ENCODE measurements around the gene MYOD1.

Gene MYOD1

GRCh38 chr11:17703951-17704350 lies 15.4 kb upstream of the MYOD1 start:
- no peak for DNase-seq

DNA sequence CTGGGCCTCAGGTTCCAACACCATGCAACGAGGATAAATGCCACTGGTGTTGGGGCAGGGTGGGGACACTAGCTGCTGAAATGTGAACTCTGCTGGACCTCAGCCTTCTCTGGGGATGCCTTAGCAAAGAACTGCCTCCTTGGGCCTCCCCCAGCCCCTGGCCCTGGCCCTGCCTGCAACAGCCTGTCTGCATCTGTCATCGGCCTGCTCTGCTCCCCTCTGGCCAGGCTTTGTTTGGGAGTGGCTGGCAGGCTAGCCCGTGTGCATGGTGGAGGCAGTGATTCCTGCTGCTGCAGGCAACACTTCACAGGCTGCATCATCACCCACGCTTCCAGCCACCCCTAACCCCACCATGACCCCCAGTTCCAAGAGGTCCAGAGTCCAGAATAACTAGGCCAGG lies 11.5 kb upstream of the MYOD1 start:
- no peak for DNase-seq

GRCh38 chr11:17711836-17712235 lies 7.5 kb upstream of the MYOD1 start:
- no peak for DNase-seq

GRCh38 chr11:17713851-17714250 lies 5.5 kb upstream of the MYOD1 start:
- no peak for DNase-seq

DNA sequence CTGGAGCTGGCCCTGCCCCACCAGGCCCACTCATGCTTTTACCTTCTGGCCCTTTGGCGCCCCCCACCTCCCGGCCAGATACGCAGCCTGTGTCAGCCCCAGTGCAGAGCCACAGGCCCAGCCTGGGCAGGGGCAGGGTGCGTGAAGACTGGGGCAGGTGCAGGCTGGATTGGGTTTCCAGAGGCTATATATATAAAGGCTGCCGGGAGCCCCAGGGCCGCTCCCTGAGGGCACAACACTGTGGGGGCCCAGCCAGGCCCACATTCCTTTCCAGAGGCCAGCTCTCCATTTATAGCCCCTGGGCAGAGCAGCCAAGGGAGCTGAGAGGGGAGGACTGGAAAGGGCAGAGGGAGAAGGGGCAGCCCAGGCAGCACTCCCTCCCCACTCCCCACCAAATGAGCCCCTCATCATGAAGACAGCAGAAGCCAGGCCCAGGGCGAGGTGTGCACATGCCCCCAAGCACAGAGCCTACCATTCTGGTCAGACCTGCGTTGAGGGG lies 5.0 kb upstream of the MYOD1 start:
- DNase-seq, result no peak

DNA sequence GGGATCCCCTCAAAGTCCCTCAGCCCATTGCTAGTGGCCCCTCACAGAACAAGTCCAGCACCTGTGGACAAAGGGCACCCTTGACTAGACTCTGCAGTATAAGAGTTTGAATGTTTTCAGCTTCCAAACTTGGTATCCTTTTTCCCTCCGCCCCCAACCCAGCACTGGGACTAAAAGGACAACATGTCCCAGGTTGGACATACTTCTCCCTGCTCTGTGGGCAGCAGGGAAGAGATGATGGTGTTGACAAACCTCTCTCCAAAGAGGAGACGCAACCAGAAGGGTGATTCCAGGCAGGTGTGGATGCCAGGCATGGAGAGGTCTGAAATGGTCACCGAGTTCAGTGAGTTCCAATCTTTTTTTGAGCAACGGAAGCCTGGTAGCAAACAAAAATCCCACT lies 4.5 kb upstream of the MYOD1 start:
- no peak for DNase-seq

DNA sequence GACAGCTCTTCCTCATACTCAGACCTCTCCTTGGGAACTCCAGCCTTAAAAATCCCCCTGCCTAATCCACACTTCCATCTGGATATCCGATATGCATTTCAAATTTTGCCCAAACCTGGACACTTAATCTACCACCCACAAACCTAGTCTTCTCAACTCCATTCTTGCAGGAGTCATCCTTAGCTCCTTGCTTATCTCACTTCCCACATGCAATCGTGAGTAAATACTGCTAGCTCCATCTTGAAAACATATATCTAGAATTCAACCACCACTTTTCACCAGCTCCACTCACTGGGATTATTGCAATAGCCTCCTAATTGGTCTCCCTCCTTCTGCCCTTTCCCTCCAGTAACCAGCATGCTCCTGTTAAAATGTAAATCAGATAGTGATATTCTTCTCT lies 2.6 kb upstream of the MYOD1 start:
- no peak for DNase-seq

DNA sequence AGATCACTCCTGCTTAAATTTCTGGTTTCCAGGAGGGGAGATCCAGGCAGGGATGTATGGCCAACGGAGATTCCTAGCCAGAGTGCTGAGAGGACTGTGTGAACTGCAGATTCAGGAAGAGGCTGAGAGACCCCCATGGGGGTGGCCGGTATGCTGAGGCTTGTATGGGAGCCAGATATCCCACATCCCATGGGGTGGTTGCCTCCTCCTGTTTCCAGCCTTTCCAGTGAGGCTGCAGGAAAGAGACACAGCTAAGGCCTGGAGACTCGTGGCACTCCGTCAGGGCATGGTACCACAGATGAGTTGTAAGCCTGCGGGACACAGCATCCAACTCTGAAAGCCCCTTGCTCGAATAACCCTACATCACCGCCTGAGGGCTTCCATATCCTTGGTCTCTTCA lies 1.4 kb upstream of the MYOD1 start:
- no peak for DNase-seq

GRCh38 chr11:17718510-17718962 lies 835 bp upstream of the MYOD1 start:
- no peak for DNase-seq

DNA sequence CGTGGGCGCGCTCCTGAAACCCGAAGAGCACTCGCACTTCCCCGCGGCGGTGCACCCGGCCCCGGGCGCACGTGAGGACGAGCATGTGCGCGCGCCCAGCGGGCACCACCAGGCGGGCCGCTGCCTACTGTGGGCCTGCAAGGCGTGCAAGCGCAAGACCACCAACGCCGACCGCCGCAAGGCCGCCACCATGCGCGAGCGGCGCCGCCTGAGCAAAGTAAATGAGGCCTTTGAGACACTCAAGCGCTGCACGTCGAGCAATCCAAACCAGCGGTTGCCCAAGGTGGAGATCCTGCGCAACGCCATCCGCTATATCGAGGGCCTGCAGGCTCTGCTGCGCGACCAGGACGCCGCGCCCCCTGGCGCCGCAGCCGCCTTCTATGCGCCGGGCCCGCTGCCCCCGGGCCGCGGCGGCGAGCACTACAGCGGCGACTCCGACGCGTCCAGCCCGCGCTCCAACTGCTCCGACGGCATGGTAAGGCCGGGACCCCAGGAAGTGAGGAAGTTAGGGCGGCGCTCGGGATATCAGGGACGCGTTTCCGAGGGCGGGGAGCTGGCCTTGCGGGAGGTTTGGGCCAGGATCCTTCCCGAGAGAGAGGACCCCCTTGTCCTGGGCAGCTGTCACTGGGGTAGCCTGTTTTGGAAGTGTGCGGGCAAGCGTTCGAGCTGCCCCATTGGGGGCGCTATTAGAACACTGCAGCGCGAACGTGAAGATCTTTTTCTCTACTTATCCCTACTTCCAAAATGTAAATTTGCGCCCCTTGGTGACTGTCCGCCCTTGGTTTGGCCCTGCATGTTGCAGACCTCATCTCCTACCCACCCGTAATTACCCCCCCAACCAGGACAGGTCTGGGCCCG lies 796 bp downstream of the MYOD1 start:
- no peak for DNase-seq

GRCh38 chr11:17720796-17721171 lies 1.4 kb downstream of the MYOD1 start:
- DNase-seq, result no peak

DNA sequence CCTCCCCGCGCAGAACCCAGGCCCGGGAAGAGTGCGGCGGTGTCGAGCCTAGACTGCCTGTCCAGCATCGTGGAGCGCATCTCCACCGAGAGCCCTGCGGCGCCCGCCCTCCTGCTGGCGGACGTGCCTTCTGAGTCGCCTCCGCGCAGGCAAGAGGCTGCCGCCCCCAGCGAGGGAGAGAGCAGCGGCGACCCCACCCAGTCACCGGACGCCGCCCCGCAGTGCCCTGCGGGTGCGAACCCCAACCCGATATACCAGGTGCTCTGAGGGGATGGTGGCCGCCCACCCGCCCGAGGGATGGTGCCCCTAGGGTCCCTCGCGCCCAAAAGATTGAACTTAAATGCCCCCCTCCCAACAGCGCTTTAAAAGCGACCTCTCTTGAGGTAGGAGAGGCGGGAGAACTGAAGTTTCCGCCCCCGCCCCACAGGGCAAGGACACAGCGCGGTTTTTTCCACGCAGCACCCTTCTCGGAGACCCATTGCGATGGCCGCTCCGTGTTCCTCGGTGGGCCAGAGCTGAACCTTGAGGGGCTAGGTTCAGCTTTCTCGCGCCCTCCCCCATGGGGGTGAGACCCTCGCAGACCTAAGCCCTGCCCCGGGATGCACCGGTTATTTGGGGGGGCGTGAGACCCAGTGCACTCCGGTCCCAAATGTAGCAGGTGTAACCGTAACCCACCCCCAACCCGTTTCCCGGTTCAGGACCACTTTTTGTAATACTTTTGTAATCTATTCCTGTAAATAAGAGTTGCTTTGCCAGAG lies 2.0 kb downstream of the MYOD1 start:
- DNase-seq, result no peak

GRCh38 chr11:17722000-17722643 lies 2.8 kb downstream of the MYOD1 start:
- DNase-seq, result peak; percentile 15

DNA sequence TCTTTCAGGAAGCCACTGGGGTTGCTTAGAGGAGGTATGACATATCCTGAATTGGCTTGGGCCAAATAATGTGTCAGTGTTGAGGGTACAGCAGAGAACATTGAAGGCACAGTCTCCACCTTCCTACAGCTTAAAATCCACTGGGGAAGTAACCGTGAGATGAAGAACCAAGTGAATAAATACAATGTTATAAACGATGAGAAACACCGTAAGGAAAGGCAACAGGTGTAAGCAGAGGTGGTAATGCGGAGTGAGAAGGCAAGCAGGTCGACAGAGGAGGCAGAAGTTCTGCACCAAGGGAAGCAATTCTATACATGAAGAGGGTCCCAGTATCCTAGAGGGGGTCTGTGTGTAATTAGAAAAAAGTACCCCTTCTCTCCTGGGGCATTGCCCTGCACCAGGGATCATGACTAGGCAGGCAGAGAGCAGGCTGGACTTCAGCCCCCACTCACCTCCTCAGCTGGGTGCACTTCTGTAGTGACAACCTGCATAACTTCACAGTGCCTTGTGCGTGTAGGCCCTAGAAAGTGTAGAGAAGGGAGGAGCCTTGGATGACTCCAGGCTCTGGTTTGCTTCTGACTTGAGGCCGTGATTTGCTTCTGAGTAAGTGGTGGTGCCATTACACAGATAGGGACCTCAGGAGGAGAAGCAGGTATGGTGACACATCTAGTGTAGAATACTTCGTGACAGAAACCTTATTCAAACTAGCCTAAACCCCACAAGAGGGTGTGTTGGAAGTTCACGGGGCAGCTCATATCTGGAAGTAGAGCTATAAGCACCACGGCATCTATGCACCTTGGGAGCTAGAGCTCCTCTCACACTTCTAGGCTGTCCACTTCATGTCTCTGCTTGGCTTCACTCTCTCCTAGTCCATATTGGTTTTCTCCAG lies 4.9 kb downstream of the MYOD1 start:
- DNase-seq, result no peak

DNA sequence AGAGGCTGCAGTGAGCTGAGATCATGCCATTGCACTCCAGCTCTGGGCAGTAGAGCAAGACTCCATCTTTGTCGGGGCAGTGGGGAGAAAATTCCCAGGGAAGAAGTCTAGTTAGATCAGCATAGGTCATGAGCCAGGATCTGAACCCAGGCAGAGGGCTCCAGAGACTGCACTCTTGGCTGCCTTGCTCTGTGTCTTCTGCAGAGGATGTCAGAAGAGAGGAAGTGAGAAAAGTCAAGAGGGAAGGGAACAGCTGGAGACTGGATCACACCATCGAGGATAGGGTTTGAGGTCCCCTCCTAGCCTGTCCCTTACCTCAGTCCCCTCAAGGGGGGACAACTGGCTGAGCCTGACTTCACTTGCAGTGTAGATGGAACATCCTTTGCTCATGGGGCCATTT lies 5.8 kb downstream of the MYOD1 start:
- DNase-seq, result no peak

DNA sequence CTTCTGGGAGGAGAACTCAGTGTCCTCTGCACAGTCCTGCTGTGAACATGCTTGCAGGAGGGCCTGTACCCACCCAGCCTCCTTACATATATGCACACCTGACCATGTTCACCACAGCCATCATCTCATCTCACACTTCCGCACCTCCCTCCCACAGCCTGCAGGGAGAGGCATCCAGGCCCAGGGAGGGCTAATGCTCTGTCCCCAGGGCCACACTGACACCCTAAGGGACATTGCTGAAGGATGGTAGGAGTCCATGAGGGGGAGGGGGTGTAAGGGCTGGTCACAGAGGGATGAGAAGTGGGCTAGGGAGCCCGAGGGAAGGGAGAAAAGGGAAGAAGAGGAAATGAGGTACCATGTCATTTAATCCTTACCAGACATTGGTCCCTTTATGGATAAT lies 10.8 kb downstream of the MYOD1 start:
- DNase-seq, result no peak

DNA sequence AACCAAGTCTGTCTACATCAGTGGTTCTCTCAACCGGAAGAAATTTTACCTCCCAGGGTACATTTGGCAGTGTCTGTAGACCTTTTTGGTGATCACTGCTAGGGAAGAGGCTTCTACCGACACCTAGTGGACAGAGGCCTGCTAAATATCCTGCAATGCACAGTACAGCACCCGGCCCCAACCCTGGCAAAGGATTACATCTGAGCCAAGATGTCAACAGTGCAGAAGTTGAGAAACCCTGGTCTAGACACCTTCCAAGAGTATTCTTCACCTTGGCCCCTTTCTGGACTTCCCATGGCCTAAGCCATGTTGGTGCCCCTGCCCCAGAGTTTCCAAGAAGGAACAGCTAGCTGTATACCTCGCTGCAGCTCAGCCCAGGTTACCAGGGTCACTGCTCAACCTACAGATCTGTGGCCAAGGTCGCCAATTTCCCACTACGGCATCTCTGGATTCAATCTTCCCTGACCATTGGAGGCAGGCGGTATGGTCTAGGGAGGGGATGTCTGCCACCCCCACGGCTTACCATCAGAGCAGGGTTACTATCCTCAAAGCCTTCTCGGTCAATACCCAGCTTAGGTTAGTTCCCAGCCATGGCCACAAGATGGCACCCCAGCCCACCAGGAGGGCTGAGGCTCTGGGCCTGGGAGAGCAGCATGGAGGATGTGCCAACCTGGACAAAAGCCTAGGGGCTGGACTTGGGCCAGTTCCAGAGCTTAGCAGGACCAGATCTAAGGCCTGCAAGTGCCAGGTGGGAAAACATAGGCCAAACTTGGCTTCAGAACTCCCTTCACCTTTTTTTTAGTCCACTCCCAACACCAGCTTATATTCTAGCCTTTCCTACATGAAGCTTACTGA lies 11.5 kb downstream of the MYOD1 start:
- DNase-seq, result peak; percentile 93

- no peak for DNase-seq
These were observed 13.9 kb downstream of the MYOD1 start for GRCh38 chr11:17733261-17733660.

- peak; percentile 74 for DNase-seq
These were observed 15.1 kb downstream of the MYOD1 start, which contains the start of gene KCNC1 for GRCh38 chr11:17734418-17734911. KCNC1 (plus strand) TSS chr11:17734781; CDS start chr11:17736003, 1,222 bp downstream.

GRCh38 chr11:17734986-17735817 lies 15.8 kb downstream of the MYOD1 start:
- peak; percentile 23 for DNase-seq

Measured in NCI-H774 (cell line).